ENCODE data around the gene TNFSF8. TPM values are rescaled to one million over a fixed set of nuclear protein-coding genes. Genes with fewer than 3 reads are reported as not detected.

TNFSF8 gene
- total RNA-seq, 1 experiment from 2014 or later = not detected

GRCh38 chr9:114898741-114899140, 31.6 kb downstream of the TNFSF8 start:
- CTCF ChIA-PET = no interaction called here
- Mint-ChIP-seq H3K27me3 (ENCODE audit: unreplicated experiment) (no peaks in the 10 kb centered on the region), H3K36me3 (ENCODE audit: insufficient read depth, unreplicated experiment) (no peaks in the 10 kb centered on the region), H3K4me1 (ENCODE audit: low read depth, unreplicated experiment) (peaks cover 41% of the 10 kb centered on the region), H3K27ac (ENCODE audit: unreplicated experiment) (no peak overlapping the region), H3K9me3 (ENCODE audit: low read depth, unreplicated experiment) (no peaks in the 10 kb centered on the region), H3K4me3 (ENCODE audit: low read depth, unreplicated experiment) (no peak overlapping the region)
- BruUV-seq (replicated peaks) = no TSS peak
- no peak for DNase-seq
- intact Hi-C loops (cut with micrococcal nuclease; ENCODE audit: unreplicated experiment) = no loop called here
- TF ChIP-seq CTCF (IDR thresholded peaks at IDR 0.05; ENCODE audit: unreplicated experiment) = no peak

GRCh38 chr9:114897196-114897595, 33.2 kb downstream of the TNFSF8 start:
- no peaks in the 10 kb centered on the region for H3K27me3 Mint-ChIP-seq (ENCODE audit: unreplicated experiment)
- BruUV-seq (replicated peaks) = no TSS peak
- CTCF ChIA-PET = no interaction called here
- no peak overlapping the region for H3K4me3 Mint-ChIP-seq (ENCODE audit: low read depth, unreplicated experiment)
- no peak for DNase-seq
- no peak for TF ChIP-seq CTCF (IDR thresholded peaks at IDR 0.05; ENCODE audit: unreplicated experiment)
- H3K27ac Mint-ChIP-seq (ENCODE audit: unreplicated experiment) = no peak overlapping the region
- H3K36me3 Mint-ChIP-seq (ENCODE audit: insufficient read depth, unreplicated experiment) = no peaks in the 10 kb centered on the region
- intact Hi-C loops (cut with micrococcal nuclease; ENCODE audit: unreplicated experiment) = no loop called here
- no peaks in the 10 kb centered on the region for H3K9me3 Mint-ChIP-seq (ENCODE audit: low read depth, unreplicated experiment)
- H3K4me1 Mint-ChIP-seq (ENCODE audit: low read depth, unreplicated experiment) = peaks cover 37% of the 10 kb centered on the region

- intact Hi-C loops (cut with micrococcal nuclease; ENCODE audit: unreplicated experiment) = no loop called here
- BruUV-seq (replicated peaks) = no TSS peak
- H3K27me3 Mint-ChIP-seq (ENCODE audit: unreplicated experiment) = no peaks in the 10 kb centered on the region
- H3K4me3 Mint-ChIP-seq (ENCODE audit: low read depth, unreplicated experiment) = no peak overlapping the region
- CTCF ChIA-PET = no interaction called here
- no peak for DNase-seq
- no peaks in the 10 kb centered on the region for H3K9me3 Mint-ChIP-seq (ENCODE audit: low read depth, unreplicated experiment)
- H3K36me3 Mint-ChIP-seq (ENCODE audit: insufficient read depth, unreplicated experiment) = no peaks in the 10 kb centered on the region
- peaks cover 32% of the 10 kb centered on the region for H3K4me1 Mint-ChIP-seq (ENCODE audit: low read depth, unreplicated experiment)
- no peak for TF ChIP-seq CTCF (IDR thresholded peaks at IDR 0.05; ENCODE audit: unreplicated experiment)
- no peak overlapping the region for H3K27ac Mint-ChIP-seq (ENCODE audit: unreplicated experiment)
Observed at GRCh38 chr9:114896344-114896743, 34.0 kb downstream of the TNFSF8 start.

GRCh38 chr9:114895521-114895991, 34.8 kb downstream of the TNFSF8 start:
- CTCF ChIA-PET = no interaction called here
- Mint-ChIP-seq H3K4me1 (ENCODE audit: low read depth, unreplicated experiment) (peaks cover 32% of the 10 kb centered on the region), H3K9me3 (ENCODE audit: low read depth, unreplicated experiment) (peaks cover 2% of the 10 kb centered on the region), H3K27me3 (ENCODE audit: unreplicated experiment) (no peaks in the 10 kb centered on the region), H3K4me3 (ENCODE audit: low read depth, unreplicated experiment) (no peak overlapping the region), H3K27ac (ENCODE audit: unreplicated experiment) (peak overlapping the region; percentile 50), H3K36me3 (ENCODE audit: insufficient read depth, unreplicated experiment) (no peaks in the 10 kb centered on the region)
- intact Hi-C loops (cut with micrococcal nuclease; ENCODE audit: unreplicated experiment) = no loop called here
- TF ChIP-seq CTCF (IDR thresholded peaks at IDR 0.05; ENCODE audit: unreplicated experiment) = no peak
- no peak for DNase-seq
- BruUV-seq (replicated peaks) = no TSS peak
